Measurements from ENCODE around the gene FAM3D.
"Not testable (repeated sequence)": the region's sequence is repeated elsewhere in the genome, so short reads cannot be mapped to it uniquely, and the experiment has no call there.

The FAM3D gene

GRCh38 chr3:58679974-58680666 lies 13.5 kb upstream of the FAM3D start:
- Mint-ChIP-seq H3K4me1 (peaks cover 38% of the 10 kb centered on the region), H3K27me3 (ENCODE audit: low read depth) (peaks cover 4% of the 10 kb centered on the region), H3K4me3 (no peak overlapping the region), H3K27ac (peak overlapping the region; percentile 45 to 70 (median 50)), H3K36me3 (ENCODE audit: low read depth) (no peaks in the 10 kb centered on the region), H3K9me3 (peaks cover 33% of the 10 kb centered on the region)
- TF ChIP-seq, protein P1, sequence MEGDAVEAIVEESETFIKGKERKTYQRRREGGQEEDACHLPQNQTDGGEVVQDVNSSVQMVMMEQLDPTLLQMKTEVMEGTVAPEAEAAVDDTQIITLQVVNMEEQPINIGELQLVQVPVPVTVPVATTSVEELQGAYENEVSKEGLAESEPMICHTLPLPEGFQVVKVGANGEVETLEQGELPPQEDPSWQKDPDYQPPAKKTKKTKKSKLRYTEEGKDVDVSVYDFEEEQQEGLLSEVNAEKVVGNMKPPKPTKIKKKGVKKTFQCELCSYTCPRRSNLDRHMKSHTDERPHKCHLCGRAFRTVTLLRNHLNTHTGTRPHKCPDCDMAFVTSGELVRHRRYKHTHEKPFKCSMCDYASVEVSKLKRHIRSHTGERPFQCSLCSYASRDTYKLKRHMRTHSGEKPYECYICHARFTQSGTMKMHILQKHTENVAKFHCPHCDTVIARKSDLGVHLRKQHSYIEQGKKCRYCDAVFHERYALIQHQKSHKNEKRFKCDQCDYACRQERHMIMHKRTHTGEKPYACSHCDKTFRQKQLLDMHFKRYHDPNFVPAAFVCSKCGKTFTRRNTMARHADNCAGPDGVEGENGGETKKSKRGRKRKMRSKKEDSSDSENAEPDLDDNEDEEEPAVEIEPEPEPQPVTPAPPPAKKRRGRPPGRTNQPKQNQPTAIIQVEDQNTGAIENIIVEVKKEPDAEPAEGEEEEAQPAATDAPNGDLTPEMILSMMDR (IDR thresholded peaks at IDR 0.05; ENCODE audit: unreplicated experiment in 3 of 3): no peak

DNA sequence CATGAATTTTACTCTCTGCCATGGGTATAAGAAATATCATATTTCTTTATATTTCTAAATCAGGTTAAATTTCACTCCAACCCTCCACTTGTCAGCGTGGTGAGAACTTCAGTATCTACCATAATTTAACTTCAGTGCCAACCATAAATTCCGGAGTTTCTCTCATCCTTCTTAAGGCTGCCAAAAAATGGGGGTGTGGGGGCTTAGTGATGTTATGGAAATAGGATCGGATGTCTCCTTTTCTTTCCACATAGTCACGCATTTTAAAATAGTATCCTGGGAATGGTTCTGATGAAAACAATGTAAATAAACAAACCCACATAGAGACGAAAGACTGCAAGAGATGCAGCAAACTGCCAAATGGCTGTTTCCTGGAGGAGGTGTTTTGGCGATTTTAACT lies 12.9 kb upstream of the FAM3D start:
- Mint-ChIP-seq H3K27me3 (ENCODE audit: low read depth) (peaks cover 4% of the 10 kb centered on the region), H3K4me1 (peaks cover 38% of the 10 kb centered on the region), H3K9me3 (peaks cover 34% of the 10 kb centered on the region), H3K27ac (peak overlapping the region in 2 of 3 experiments; percentile 20 to 70), H3K4me3 (no peak overlapping the region), H3K36me3 (ENCODE audit: low read depth) (no peaks in the 10 kb centered on the region)
- TF ChIP-seq, protein P1 (IDR thresholded peaks at IDR 0.05; ENCODE audit: unreplicated experiment in 3 of 3): no peak

- H3K36me3 Mint-ChIP-seq (ENCODE audit: low read depth); H3K27ac Mint-ChIP-seq; H3K4me3 Mint-ChIP-seq: not testable (repeated sequence)
- peaks cover 36% of the 10 kb centered on the region for H3K4me1 Mint-ChIP-seq
- peaks cover 10% of the 10 kb centered on the region for H3K27me3 Mint-ChIP-seq (ENCODE audit: low read depth)
- H3K9me3 Mint-ChIP-seq: peaks cover 35% of the 10 kb centered on the region
Observed at GRCh38 chr3:58678177-58678970, 11.8 kb upstream of the FAM3D start.

GRCh38 chr3:58672880-58673279 lies 6.3 kb upstream of the FAM3D start:
- no peak overlapping the region for H3K27ac Mint-ChIP-seq
- no peaks in the 10 kb centered on the region for H3K36me3 Mint-ChIP-seq (ENCODE audit: low read depth)
- H3K4me3 Mint-ChIP-seq: no peak overlapping the region
- H3K27me3 Mint-ChIP-seq (ENCODE audit: low read depth): peaks cover 7% of the 10 kb centered on the region
- H3K9me3 Mint-ChIP-seq: peaks cover 28% of the 10 kb centered on the region
- TF ChIP-seq, protein P1 (IDR thresholded peaks at IDR 0.05; ENCODE audit: unreplicated experiment in 3 of 3): no peak
- peaks cover 14% of the 10 kb centered on the region for H3K4me1 Mint-ChIP-seq

GRCh38 chr3:58672451-58672850 lies 5.9 kb upstream of the FAM3D start:
- H3K4me1 Mint-ChIP-seq: peaks cover 14% of the 10 kb centered on the region
- TF ChIP-seq, protein P1 (IDR thresholded peaks at IDR 0.05; ENCODE audit: unreplicated experiment in 3 of 3): no peak
- no peaks in the 10 kb centered on the region for H3K36me3 Mint-ChIP-seq (ENCODE audit: low read depth)
- no peak overlapping the region for H3K4me3 Mint-ChIP-seq
- peaks cover 25% of the 10 kb centered on the region for H3K9me3 Mint-ChIP-seq
- H3K27me3 Mint-ChIP-seq (ENCODE audit: low read depth): peaks cover 7% of the 10 kb centered on the region
- H3K27ac Mint-ChIP-seq: no peak overlapping the region

- no peaks in the 10 kb centered on the region for H3K36me3 Mint-ChIP-seq (ENCODE audit: low read depth)
- peaks cover 14% of the 10 kb centered on the region for H3K4me1 Mint-ChIP-seq
- no peak overlapping the region for H3K4me3 Mint-ChIP-seq
- H3K9me3 Mint-ChIP-seq: peaks cover 11% of the 10 kb centered on the region
- TF ChIP-seq, protein P1 (IDR thresholded peaks at IDR 0.05; ENCODE audit: unreplicated experiment in 3 of 3): no peak
- peaks cover 7% of the 10 kb centered on the region for H3K27me3 Mint-ChIP-seq (ENCODE audit: low read depth)
- no peak overlapping the region for H3K27ac Mint-ChIP-seq
Observed at GRCh38 chr3:58670506-58671135, 4.0 kb upstream of the FAM3D start.
